Airway epithelial cell (primary cell): ENCODE measurements around the gene LAMC2. TPM values are rescaled to one million over a fixed set of nuclear protein-coding genes. Genes with fewer than 3 reads are reported as not detected.

Source experiments
- total RNA-seq: library from RNA; depleted of rRNA; stranded (reverse); fragments of >200 nt; gene quantifications from 2 replicates; pipeline ENCODE4 v1.2.3, GENCODE V29; 2015

The LAMC2 gene
- 835 and 929 TPM in 2 replicates for total RNA-seq

DNA sequence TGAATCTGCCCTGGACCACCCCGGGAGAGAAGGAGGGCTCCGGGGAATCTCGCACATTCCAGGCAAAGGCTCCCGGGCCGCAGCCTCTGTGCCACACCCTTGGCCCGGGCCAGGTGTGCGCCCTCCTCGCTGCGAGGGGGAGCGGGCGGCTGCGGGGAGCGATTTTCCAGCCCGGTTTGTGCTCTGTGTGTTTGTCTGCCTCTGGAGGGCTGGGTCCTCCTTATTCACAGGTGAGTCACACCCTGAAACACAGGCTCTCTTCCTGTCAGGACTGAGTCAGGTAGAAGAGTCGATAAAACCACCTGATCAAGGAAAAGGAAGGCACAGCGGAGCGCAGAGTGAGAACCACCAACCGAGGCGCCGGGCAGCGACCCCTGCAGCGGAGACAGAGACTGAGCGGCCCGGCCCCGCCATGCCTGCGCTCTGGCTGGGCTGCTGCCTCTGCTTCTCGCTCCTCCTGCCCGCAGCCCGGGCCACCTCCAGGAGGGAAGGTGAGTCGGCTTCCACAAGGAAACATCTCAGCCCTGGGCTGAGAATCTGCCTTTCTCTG, at the start of gene LAMC2:
LAMC2 (plus strand) TSS at position 324 of the 550 bp plus-strand sequence; CDS start at position 413, 89 bp downstream.

Other genes starting within 250 kb of the LAMC2 start
- not detected in 2 replicates for gene SHCBP1L, start 233.1 kb upstream of the LAMC2 start, total RNA-seq
- 124 and 139 TPM in 2 replicates for gene LAMC1, start 162.8 kb upstream of the LAMC2 start, total RNA-seq
- under 0.01 TPM in 1 of 2 replicates, not detected in the other for gene NMNAT2, start 232.1 kb downstream of the LAMC2 start, total RNA-seq